Nephron progenitor cell (in vitro differentiated cells): Measurements from ENCODE around the gene TIMELESS.

ENCODE experiments used
- DNase-seq: peaks from one replicate; pipeline ENCODE4 v3.0.0; 2021
- H3K27ac Mint-ChIP-seq: 2 replicates; pipeline ENCODE4 v1.8.0; 2021; ENCODE audit warnings: mild to moderate bottlenecking, moderate library complexity, mixed read lengths
- H3K27me3 Mint-ChIP-seq: 2 replicates; pipeline ENCODE4 v1.8.0; 2021; ENCODE audit warnings: mild to moderate bottlenecking, low read depth, mixed read lengths; ENCODE audit not compliant: poor library complexity
- H3K36me3 Mint-ChIP-seq: 2 replicates; pipeline ENCODE4 v1.8.0; 2021; ENCODE audit warnings: low read depth, mixed read lengths
- H3K4me1 Mint-ChIP-seq: 2 replicates; pipeline ENCODE4 v1.8.0; 2021; ENCODE audit warnings: mixed read lengths
- H3K4me3 Mint-ChIP-seq: 2 replicates; pipeline ENCODE4 v1.8.0; 2021; ENCODE audit warnings: mild to moderate bottlenecking, moderate library complexity, mixed read lengths
- H3K9me3 Mint-ChIP-seq: 2 replicates; pipeline ENCODE4 v1.8.0; 2021; ENCODE audit warnings: mild to moderate bottlenecking, moderate library complexity, mixed read lengths
- CTCF ChIP-seq: fragments of 200-600 bp; sonication (generic); IDR thresholded peaks from 2 replicates; pipeline ENCODE4 v1.5.0; 2021; ENCODE audit warnings: antibody characterized with exemption

The TIMELESS gene

GRCh38 chr12:56398324-56398723, 50.9 kb downstream of the TIMELESS start:
- Mint-ChIP-seq H3K4me1 (no peaks in the 10 kb centered on the region), H3K9me3 (peaks cover 30% of the 10 kb centered on the region), H3K27ac (no peak overlapping the region), H3K4me3 (no peak overlapping the region), H3K36me3 (no peaks in the 10 kb centered on the region), H3K27me3 (peaks cover 11% of the 10 kb centered on the region)
- TF ChIP-seq CTCF, result no peak
- DNase-seq, result no peak

DNA sequence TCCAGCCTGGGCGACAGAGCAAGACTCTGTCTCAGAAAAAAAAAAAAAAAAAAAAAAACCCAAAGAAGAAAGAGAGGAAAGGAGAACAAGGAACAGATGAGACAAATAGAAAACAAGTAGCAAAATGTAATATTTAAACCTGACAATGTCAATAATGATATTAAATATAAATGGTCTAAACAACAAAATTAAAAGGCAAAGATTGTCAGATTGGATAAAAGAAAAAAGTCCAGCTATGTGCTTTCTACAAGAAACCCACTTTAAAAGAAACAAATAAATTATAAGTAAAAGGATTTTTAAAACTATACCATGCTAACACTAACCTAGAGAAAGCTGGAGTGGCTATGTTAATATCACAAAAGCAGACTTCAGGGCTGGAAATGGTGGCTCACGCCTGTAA, 56.9 kb downstream of the TIMELESS start:
- Mint-ChIP-seq H3K36me3 (no peaks in the 10 kb centered on the region), H3K4me1 (peaks cover 22% of the 10 kb centered on the region), H3K4me3 (no peak overlapping the region), H3K27ac (no peak overlapping the region), H3K27me3 (peaks cover 2% of the 10 kb centered on the region), H3K9me3 (peaks cover 23% of the 10 kb centered on the region)
- TF ChIP-seq CTCF, result no peak
- no peak for DNase-seq

DNA sequence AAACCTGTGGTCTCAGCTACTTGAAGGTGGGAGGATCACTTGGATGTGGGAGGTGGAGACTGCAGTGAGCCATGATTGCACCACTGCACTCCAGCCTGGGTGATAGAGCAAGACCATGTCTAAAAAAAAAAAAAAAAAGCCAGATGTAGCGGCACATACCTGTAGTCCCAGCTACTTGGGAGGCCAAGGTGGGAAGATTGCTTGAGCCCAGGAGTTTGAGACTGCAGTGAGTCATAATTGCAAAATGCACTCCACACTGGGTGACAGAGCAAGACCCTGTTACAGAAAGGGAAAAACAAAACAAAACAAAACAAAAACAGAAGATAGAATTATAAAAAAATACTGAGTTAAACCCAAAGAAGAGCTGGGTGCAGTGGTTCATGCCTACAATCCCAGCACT, 57.5 kb downstream of the TIMELESS start:
- no peaks in the 10 kb centered on the region for H3K36me3 Mint-ChIP-seq
- DNase-seq, result no peak
- H3K4me3 Mint-ChIP-seq, result no peak overlapping the region
- H3K27me3 Mint-ChIP-seq, result peaks cover 2% of the 10 kb centered on the region
- peaks cover 28% of the 10 kb centered on the region for H3K4me1 Mint-ChIP-seq
- peaks cover 23% of the 10 kb centered on the region for H3K9me3 Mint-ChIP-seq
- H3K27ac Mint-ChIP-seq, result no peak overlapping the region
- no peak for TF ChIP-seq CTCF

GRCh38 chr12:56389412-56389811, 59.8 kb downstream of the TIMELESS start:
- peaks cover 11% of the 10 kb centered on the region for H3K27me3 Mint-ChIP-seq
- no peak for TF ChIP-seq CTCF
- DNase-seq, result no peak
- H3K4me3 Mint-ChIP-seq, result peak overlapping the region; percentile 60
- H3K9me3 Mint-ChIP-seq, result peaks cover 21% of the 10 kb centered on the region
- H3K4me1 Mint-ChIP-seq, result peaks cover 38% of the 10 kb centered on the region
- peak overlapping the region; percentile 94 for H3K27ac Mint-ChIP-seq
- no peaks in the 10 kb centered on the region for H3K36me3 Mint-ChIP-seq

GRCh38 chr12:56387152-56387736, 62.0 kb downstream of the TIMELESS start:
- Mint-ChIP-seq H3K9me3 (peaks cover 12% of the 10 kb centered on the region), H3K36me3 (no peaks in the 10 kb centered on the region), H3K4me3 (peak overlapping the region; percentile 28), H3K27ac (peak overlapping the region; percentile 86), H3K27me3 (peaks cover 18% of the 10 kb centered on the region), H3K4me1 (peaks cover 38% of the 10 kb centered on the region)
- TF ChIP-seq CTCF, result no peak
- peak; percentile 16 for DNase-seq

DNA sequence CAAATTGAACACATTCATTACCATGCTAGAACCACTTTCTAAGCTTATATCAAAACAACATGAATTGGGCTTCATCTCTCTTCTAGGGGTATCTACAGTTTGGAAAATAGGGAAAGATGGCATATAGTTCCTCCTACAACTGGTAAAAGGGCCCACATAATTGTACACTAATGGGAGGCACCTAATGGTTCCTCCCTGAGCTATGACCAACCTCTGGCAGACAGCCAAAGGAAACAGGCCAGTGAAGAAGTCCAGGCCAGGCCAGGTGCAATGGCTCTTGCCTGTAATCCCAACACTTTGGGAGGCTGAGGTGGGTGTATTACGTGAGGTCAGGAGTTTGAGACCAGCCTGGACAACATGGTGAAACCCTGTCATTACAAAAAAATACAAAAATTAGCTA, 63.4 kb downstream of the TIMELESS start:
- no peaks in the 10 kb centered on the region for H3K36me3 Mint-ChIP-seq
- H3K27me3 Mint-ChIP-seq, result peaks cover 20% of the 10 kb centered on the region
- peaks cover 5% of the 10 kb centered on the region for H3K9me3 Mint-ChIP-seq
- peaks cover 38% of the 10 kb centered on the region for H3K4me1 Mint-ChIP-seq
- H3K4me3 Mint-ChIP-seq, result no peak overlapping the region
- no peak overlapping the region for H3K27ac Mint-ChIP-seq
- no peak for TF ChIP-seq CTCF
- no peak for DNase-seq
